Adrenal gland (tissue), 5 donors: Measurements from ENCODE around the gene MAP2.

Experiments used
- POLR2A ChIP-seq, 2 donors: fragments of 450-650 bp; IDR thresholded peaks; one replicate each; pipeline ENCODE4 v1.6.1; 2017; ENCODE audit warnings: antibody characterized with exemption in 2 of 2, mild to moderate bottlenecking in 2 of 2, moderate library complexity in 1 of 2
- TF ChIP-seq, protein P1 (sequence below), 6 experiments: fragments of 450-650 bp in 4 of 6; fragments of 200-600 bp in 2 of 6; sonication (generic) in 1 of 6; IDR thresholded peaks; 1 replicate in 5 of 6; 2 replicates in 1 of 6; pipeline versions ENCODE4 v1.5.1 to v1.8.0; 2016 to 2021; ENCODE audit warnings: antibody characterized with exemption in 6 of 6, mild to moderate bottlenecking in 2 of 6, moderate library complexity in 1 of 6
- donor health status: DM: no; HTN: no; CAD: no.

DNA sequence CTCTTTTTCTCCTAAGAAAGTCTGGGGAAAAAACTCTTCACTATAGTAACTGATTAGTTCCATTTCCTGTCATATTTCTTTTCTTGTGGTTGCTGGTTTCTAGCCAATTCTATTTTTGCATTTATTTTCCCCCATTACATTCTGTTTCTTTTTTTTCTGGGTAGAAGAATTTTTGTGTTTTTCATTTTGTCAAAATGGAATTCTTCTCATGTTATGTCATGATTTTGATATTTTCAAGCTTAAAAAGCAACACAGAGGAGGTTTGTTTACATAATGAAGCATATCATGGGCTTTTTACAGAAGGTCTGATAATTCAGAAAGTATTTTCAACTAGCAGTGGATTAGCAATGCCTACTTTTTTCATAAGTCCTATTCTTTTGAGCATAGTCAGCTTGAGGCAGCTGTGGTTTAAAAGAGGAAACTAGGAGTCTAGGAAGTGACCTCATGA, 102.0 kb downstream of the MAP2 start:
- TF ChIP-seq, protein P1, sequence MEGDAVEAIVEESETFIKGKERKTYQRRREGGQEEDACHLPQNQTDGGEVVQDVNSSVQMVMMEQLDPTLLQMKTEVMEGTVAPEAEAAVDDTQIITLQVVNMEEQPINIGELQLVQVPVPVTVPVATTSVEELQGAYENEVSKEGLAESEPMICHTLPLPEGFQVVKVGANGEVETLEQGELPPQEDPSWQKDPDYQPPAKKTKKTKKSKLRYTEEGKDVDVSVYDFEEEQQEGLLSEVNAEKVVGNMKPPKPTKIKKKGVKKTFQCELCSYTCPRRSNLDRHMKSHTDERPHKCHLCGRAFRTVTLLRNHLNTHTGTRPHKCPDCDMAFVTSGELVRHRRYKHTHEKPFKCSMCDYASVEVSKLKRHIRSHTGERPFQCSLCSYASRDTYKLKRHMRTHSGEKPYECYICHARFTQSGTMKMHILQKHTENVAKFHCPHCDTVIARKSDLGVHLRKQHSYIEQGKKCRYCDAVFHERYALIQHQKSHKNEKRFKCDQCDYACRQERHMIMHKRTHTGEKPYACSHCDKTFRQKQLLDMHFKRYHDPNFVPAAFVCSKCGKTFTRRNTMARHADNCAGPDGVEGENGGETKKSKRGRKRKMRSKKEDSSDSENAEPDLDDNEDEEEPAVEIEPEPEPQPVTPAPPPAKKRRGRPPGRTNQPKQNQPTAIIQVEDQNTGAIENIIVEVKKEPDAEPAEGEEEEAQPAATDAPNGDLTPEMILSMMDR (IDR thresholded peaks at IDR 0.05), result no peak
- no peak for TF ChIP-seq POLR2A (IDR thresholded peaks at IDR 0.05)
